ENCODE measurements around the gene STARD3. TPM values are rescaled to one million over a fixed set of nuclear protein-coding genes. Genes with fewer than 3 reads are reported as not detected.

Gene STARD3
- total RNA-seq, 2 donors from 2014 or later, result 62.7 to 80.6 TPM

DNA sequence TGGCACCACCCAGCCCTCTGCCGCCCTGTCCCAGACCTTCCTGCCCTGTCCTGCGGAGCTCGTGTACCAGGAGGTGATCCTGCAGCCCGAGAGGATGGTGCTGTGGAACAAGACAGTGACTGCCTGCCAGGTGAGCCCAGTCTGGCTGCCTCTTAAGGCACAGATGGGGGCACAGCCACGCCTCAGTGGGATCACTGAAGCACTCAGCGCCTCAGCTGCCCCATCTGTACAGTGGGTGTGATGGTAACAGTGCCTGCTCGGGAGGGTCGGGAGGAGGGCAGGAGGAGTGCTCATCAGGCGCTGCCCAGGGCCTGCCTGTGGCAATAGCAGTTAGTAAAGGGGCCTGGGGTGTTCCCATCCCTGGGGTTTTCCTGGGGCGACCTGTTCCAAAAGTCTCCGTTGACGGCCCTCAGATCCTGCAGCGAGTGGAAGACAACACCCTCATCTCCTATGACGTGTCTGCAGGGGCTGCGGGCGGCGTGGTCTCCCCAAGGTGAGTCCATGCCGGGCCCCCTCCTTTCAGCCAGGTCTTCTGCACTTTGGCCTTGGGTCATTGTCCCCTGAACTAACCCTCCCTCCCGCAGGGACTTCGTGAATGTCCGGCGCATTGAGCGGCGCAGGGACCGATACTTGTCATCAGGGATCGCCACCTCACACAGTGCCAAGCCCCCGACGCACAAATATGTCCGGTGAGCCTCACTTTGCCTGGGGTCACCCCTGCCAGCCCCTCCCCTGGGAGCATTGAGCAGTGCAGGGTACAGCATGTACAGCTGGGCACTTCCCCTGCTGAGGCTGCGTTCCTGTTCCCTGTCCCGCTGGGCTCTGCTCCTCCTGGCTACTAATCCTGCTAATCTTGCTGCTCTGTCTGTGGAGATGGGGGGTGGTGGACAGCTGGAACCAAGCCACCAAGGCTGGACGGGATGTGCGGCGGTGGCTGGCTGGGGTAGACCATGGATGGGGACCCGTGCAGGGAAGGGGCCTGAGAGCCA is 23.7 kb downstream of the STARD3 start:
- ATAC-seq (no peak), DNase-seq (ENCODE audit: low spot score in 2 of 2) (no peak)
- H3K27ac Mint-ChIP-seq, result peak overlapping the region in 1 of 2 donors; percentile 26
- no peaks in the 10 kb centered on the region for H3K9me3 Mint-ChIP-seq
- H3K36me3 Mint-ChIP-seq, result peaks cover 0 to 6% of the 10 kb centered on the region in 2 donors

DNA sequence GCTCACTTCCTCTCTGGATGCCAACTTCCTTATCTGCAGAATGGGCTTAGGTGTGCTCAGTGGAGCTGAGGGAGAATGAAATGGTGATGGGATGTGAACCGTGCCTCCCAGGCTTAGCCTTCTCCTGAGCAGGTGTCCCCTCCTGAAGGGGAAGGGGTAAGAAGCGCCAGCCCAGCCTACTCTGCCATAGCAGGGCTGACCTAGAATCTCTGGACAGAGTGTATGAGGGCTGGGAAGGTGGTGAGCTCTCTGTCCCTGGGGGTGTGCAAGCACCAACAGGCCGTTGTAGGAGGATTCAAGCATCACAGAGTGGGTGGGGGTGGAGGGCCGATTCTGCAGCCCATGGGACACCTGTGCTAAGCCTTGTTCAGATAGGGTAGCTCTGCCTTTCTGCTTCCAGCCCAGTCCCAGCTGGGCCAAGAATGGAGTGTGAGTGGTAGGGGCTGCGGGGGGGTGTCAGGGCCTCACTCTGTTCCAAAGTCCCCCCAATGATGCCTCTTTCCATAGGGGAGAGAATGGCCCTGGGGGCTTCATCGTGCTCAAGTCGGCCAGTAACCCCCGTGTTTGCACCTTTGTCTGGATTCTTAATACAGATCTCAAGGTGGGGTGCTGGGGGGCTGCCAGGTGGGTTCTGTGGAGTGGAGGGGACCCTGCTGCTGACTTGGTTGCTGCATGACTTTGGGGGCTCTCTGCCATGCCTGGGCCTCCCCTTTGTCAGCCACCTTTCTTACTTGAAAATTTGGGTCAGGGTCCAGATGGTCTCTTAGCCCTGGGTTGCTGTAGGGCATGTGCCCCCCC is 25.0 kb downstream of the STARD3 start:
- no peaks in the 10 kb centered on the region for H3K9me3 Mint-ChIP-seq
- peak overlapping the region in 1 of 2 donors; percentile 26 for H3K27ac Mint-ChIP-seq
- no peak for ATAC-seq

DNA sequence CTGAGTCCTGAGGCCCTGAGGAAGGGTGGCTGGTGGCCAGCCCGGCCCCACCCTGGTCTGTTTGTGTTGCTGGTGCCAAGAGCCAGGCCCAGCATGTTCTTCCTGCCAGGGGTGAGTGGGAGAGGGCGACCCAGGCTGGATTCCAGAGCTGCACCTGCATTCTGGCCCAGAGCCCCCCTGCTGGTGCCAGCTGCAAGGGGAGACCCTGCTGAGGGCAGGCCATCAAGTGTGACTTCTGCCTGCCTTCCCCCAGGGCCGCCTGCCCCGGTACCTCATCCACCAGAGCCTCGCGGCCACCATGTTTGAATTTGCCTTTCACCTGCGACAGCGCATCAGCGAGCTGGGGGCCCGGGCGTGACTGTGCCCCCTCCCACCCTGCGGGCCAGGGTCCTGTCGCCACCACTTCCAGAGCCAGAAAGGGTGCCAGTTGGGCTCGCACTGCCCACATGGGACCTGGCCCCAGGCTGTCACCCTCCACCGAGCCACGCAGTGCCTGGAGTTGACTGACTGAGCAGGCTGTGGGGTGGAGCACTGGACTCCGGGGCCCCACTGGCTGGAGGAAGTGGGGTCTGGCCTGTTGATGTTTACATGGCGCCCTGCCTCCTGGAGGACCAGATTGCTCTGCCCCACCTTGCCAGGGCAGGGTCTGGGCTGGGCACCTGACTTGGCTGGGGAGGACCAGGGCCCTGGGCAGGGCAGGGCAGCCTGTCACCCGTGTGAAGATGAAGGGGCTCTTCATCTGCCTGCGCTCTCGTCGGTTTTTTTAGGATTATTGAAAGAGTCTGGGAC is 25.8 kb downstream of the STARD3 start:
- no peak for ATAC-seq
- no peak for DNase-seq (ENCODE audit: low spot score in 2 of 2)
- H3K9me3 Mint-ChIP-seq, result no peaks in the 10 kb centered on the region
- H3K36me3 Mint-ChIP-seq, result peaks cover 0 to 6% of the 10 kb centered on the region in 2 donors
- H3K27ac Mint-ChIP-seq, result peak overlapping the region in 1 of 2 donors; percentile 29

More for the DNA sequence above, 25.0 kb downstream of the STARD3 start:
- no peak for DNase-seq (ENCODE audit: low spot score in 2 of 2)
- H3K36me3 Mint-ChIP-seq, result peaks cover 0 to 6% of the 10 kb centered on the region in 2 donors

DNA sequence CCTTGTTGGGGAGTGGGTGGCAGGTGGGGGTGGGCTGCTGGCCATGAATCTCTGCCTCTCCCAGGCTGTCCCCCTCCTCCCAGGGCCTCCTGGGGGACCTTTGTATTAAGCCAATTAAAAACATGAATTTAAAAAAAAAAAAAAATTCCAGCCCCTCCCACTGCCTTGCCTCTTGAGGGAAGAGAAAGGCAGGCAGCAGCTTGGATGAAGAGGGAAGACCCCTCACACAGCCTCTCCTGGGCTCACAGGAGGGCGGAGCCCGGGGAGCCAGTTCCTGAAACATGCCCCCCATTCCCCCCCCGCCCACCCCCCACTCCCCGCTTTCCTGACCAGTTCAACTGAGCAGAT is 26.4 kb downstream of the STARD3 start:
- ATAC-seq (no peak), DNase-seq (ENCODE audit: low spot score in 2 of 2) (no peak)
- peak overlapping the region in 1 of 2 donors; percentile 29 for H3K27ac Mint-ChIP-seq
- peaks cover 0 to under 1% of the 10 kb centered on the region in 2 donors for H3K36me3 Mint-ChIP-seq
- H3K9me3 Mint-ChIP-seq, result no peaks in the 10 kb centered on the region

DNA sequence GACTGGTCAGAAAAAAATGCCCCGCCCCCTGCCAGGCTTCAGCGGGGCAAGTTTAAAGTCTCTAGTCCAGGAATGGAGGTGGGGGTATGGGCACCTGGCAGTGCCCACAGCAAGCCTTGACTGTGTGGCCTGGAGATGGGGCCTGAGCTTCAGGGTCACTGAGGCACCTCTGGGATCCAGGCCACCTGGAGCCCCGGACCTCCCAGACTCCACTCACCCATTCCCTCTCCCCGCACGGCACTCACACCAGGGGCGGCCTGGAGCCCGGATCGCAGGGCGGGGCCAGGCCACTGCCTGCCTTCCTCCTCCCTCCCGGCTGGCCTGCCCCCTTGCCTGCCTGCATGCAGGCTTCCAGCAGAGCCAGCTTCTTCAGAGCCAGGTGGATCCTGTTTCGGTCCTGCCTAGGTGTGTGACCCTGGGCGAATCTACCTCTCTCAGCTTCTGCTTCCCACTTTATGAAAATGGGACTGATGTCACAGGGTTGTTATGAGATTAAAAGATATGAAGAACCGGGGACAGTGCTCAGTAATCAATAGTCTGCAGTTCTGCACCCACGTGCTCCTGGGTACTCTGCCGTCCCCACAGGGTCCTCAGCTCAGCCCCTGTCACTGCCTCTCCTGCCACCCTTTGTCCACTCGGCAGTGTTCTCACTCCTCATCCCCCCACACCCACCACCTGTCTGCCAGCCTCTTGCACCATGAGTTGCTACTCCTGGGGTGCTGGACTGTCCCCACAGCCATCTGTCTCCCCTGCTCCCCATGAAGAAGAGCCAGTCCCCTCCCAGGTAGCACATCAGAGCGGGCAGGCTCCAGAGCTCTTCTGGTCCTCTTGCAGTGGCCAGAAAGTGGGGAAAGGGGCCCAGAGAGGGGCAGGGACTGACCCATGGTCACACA is 27.0 kb downstream of the STARD3 start:
- ATAC-seq, result no peak
- Mint-ChIP-seq H3K9me3 (no peaks in the 10 kb centered on the region), H3K36me3 (no peaks in the 10 kb centered on the region), H3K27ac (peak overlapping the region in 1 of 2 donors; percentile 22)
- DNase-seq (ENCODE audit: low spot score in 2 of 2), result no peak

DNA sequence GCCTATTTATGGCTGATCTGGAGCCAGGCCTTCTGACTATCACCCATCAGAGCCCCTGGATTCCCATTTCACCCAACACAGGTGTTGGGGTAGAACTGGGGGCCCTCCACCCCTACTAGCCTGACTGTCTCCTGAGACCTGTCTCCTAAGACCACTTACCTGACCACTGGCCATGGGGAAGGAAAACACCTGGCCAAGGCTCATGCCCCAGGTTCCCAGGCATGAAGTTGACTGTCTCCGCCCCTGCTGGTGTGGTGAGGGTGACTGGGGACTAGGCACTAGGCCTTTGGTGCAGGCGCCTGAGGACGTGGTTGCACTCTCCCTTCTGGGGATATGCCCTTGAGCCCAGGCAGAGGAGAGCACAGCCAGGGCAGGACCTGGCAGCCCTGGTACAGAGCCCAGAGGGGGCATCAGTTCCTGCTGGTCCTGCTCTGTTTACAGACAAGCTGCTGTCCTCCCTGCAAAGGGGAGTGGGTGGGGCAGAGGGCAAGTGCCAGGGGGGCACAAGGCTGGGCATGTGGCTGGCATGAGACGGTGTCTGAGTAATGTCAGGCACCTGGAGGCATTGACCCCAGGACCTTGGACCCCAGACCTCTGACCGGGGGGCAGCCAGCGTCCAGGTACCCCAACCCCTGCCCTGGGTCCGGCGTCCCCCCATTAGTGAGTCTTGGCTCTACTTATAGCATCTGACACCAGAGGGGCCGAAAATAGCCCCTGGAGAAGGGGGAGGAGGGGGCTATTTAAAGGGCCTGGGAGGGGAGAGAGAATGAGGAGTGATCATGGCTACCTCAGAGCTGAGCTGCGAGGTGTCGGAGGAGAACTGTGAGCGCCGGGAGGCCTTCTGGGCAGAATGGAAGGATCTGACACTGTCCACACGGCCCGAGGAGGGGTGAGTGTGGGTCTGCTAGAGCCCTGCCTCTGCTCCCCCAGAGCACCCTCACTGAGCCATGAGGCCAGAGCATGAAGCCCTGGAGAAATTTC is 27.9 kb downstream of the STARD3 start, which contains the start of gene TCAP:
TSS of gene TCAP (plus strand) at position 769 of the 981 bp plus-strand sequence. CDS start at position 780, 11 bp downstream.
- Mint-ChIP-seq H3K27ac (no peak within 1 kb of the TSS), H3K36me3 (no peaks in the 10 kb centered on the region)

DNA sequence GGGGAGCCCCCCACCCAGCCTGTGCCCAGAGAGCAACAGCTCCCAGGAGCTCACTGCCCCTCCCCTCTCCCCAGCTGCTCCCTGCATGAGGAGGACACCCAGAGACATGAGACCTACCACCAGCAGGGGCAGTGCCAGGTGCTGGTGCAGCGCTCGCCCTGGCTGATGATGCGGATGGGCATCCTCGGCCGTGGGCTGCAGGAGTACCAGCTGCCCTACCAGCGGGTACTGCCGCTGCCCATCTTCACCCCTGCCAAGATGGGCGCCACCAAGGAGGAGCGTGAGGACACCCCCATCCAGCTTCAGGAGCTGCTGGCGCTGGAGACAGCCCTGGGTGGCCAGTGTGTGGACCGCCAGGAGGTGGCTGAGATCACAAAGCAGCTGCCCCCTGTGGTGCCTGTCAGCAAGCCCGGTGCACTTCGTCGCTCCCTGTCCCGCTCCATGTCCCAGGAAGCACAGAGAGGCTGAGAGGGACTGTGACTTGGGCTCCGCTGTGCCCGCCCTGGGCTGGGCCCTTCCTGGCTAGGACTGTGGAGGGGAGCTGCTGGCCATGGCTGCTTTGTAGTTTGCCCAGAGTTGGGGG is 28.8 kb downstream of the STARD3 start:
- H3K27ac Mint-ChIP-seq, result no peak overlapping the region
- DNase-seq (ENCODE audit: low spot score in 2 of 2) (no peak), ATAC-seq (peak in 1 of 2 donors; percentile 27)
- H3K9me3 Mint-ChIP-seq, result no peaks in the 10 kb centered on the region
- no peaks in the 10 kb centered on the region for H3K36me3 Mint-ChIP-seq

More for the DNA sequence above, 27.9 kb downstream of the STARD3 start, which contains the start of gene TCAP:
- ATAC-seq (no peak), DNase-seq (ENCODE audit: low spot score in 2 of 2) (no peak)
- no peaks in the 10 kb centered on the region for H3K9me3 Mint-ChIP-seq

DNA sequence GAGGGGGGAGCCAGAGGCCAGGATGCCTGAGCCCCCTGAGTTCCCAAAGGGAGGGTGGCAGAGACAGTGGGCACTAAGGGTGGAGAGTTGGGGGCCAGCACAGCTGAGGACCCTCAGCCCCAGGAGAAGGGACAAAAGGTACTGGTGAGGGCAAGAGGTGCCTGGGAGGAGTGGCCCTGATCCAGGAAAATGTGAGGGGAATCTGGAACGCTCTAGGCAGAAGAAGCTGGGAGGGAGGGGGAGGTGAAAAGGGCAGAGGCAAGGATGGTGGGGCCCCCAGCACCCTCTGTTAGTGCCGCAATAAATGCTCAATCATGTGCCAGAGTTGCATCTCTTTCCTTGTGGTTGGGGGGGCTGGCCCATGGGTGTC is 29.3 kb downstream of the STARD3 start:
- no peaks in the 10 kb centered on the region for H3K36me3 Mint-ChIP-seq
- no peaks in the 10 kb centered on the region for H3K9me3 Mint-ChIP-seq
- no peak overlapping the region for H3K27ac Mint-ChIP-seq

DNA sequence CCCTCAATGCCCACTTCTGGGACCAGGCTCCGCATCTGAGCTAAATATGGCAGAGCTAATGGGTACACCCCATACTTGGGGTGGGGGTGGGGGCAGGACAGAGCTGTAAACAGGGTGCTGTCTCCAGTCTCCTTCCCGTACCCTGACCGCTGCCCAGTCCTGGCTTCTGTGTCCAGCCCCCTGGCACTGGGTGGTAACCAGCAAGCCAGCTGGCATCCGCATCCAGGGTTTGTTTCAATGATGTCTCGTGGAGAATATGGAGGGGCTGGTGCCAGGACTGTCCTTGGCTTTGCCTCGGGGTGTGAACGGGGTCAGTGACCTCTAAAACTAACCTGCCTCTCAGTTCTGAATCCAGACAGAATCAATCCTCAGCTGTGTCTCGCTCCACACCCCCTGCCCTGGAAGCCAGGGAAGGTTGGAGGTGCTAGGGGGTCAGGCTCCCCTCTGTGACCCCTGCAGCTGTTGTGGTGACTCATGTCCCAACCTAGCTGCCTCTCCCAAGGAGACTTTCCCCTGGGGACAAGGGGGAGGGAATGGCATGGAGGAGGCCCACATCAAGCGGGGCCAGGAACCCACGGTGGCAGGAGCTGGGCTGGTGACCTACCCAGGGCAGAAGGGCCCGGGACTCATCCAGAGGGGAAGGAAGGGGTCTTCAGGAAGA is 29.8 kb downstream of the STARD3 start:
- no peak overlapping the region for H3K27ac Mint-ChIP-seq
- DNase-seq (ENCODE audit: low spot score in 2 of 2) (no peak), ATAC-seq (no peak)
- no peaks in the 10 kb centered on the region for H3K9me3 Mint-ChIP-seq
- H3K36me3 Mint-ChIP-seq, result no peaks in the 10 kb centered on the region

More for the DNA sequence above, 29.3 kb downstream of the STARD3 start:
- DNase-seq (ENCODE audit: low spot score in 2 of 2) (no peak), ATAC-seq (no peak)

DNA sequence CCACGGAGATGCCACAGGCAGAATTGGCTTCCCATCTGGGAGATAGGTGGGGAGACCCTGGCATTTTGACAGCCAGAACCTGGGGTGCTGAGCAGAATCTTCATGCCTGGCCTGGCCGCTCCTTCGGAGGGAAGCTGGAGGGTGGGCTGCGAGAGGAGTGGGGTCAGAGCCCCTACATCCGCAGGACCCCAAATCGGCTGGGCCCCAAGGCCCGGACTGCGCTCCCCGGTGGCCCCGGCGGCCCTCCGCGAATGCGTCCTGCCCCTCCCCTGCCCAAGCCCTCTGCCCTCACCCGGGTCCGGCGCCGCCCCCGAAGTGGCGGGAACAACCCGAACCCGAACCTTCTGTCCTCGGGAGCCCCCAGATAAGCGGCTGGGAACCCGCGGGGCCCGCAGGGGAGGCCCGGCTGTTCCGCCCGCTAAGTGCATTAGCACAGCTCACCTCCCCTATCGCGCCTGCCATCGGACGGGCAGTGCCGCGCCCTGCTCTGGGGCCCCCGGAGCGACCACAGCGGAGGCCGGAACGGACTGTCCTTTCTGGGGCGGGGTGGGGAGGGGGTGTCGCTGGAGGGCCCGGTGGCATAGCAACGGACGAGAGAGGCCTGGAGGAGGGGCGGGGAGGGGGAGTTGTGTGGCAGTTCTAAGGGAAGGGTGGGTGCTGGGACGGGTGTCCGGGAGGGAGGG is 30.5 kb downstream of the STARD3 start:
- no peak overlapping the region for H3K27ac Mint-ChIP-seq
- H3K9me3 Mint-ChIP-seq, result no peaks in the 10 kb centered on the region
- ATAC-seq, result no peak
- no peak for DNase-seq (ENCODE audit: low spot score in 2 of 2)
- H3K36me3 Mint-ChIP-seq, result no peaks in the 10 kb centered on the region

DNA sequence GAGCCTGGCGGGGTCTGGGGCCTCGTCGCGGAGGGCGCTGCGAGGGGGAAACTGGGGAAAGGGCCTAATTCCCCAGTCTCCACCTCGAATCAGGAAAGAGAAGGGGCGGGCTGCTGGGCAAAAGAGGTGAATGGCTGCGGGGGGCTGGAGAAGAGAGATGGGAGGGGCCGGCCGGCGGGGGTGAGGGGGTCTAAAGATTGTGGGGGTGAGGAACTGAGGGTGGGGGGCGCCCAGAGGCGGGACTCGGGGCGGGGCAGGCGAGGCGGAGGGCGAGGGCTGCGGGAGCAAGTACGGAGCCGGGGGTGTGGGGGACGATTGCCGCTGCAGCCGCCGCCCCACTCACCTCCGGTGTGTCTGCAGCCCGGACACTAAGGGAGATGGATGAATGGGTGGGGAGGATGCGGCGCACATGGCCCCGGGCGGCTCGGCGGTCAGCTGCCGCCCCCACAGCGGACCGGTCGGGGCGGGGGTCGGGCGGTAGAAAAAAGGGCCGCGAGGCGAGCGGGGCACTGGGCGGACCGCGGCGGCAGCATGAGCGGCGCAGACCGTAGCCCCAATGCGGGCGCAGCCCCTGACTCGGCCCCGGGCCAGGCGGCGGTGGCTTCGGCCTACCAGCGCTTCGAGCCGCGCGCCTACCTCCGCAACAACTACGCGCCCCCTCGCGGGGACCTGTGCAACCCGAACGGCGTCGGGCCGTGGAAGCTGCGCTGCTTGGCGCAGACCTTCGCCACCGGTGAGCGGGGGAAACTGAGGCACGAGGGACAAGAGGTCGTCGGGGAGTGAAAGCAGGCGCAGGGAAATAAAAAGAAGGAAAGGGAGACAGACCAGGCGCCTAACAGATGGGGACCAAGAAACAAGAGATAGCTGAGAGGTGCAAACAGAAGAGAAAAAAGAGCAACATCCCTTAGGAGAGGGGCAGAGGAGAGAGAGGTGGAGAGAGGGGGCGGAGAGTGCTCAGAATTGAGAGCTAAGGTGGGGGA is 31.3 kb downstream of the STARD3 start, which contains the start of gene PNMT:
TSS of gene PNMT (plus strand) at position 509 of the 980 bp plus-strand sequence. CDS start at position 532, 23 bp downstream.
- ATAC-seq (peak; percentile 67 to 76), DNase-seq (ENCODE audit: low spot score in 2 of 2) (peak in 1 of 2 donors; percentile 80)
- Mint-ChIP-seq H3K27ac (peak within 1 kb of the TSS in 1 of 2 donors; percentile 50), H3K36me3 (no peaks in the 10 kb centered on the region), H3K9me3 (no peaks in the 10 kb centered on the region)
